ENCODE results near the gene VAC14. TPM values are rescaled to one million over a fixed set of nuclear protein-coding genes. Genes with fewer than 3 reads are reported as not detected.

Gene VAC14
- total RNA-seq, 4 donors from 2014 or later, result 44.0 to 106 (median 64.5) TPM

DNA sequence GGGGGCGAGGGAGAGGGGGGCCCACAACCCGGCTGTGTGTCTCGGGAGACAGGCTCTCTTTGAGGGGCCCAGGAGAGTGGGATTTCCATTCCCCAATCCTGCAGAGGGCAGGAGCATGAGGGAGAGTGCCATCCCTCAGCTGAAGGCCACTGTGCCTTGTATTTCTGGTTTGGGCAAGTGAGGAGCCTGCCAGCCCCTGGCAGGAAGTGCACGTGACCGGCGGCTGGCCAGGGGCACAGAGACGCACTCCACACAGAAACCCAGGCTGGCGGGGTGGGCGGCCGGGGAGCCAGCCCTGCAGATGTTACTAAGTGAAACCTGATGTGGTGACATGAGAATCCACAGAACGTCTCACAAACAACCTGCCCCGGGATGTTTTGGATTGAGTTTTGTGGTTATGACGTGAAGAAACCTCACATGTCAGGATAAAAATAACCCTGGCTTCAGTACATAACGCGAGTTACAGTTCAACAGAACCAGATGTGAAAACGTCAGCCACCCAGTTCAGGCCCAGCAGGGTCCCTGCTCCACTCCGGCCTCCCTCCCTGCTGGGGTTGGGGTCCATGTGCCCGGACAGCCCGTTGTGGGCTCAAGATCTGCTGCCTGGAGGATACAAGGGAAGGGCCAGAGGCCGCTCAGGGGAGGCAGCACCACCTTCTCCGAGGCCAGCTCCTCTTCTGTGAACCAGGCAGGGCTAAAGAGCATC, 63.4 kb downstream of the VAC14 start:
- Histone ChIP-seq H3K9me3 (no peaks in the 10 kb centered on the region), H3K4me3 (no peak overlapping the region), H3K27me3 (no peaks in the 10 kb centered on the region), H3K27ac (peak overlapping the region; percentile 59 to 88 (median 72)), H3K4me1 (peaks cover 0 to 21% (median 10%) of the 10 kb centered on the region in 4 donors), H3K36me3 (no peaks in the 10 kb centered on the region)
- DNase-seq, result peak in 2 of 3 donors; percentile 62 to 77
- peak in 1 of 2 donors; percentile 22 for TF ChIP-seq POLR2A (IDR thresholded peaks at IDR 0.05)
- TF ChIP-seq, protein P1, sequence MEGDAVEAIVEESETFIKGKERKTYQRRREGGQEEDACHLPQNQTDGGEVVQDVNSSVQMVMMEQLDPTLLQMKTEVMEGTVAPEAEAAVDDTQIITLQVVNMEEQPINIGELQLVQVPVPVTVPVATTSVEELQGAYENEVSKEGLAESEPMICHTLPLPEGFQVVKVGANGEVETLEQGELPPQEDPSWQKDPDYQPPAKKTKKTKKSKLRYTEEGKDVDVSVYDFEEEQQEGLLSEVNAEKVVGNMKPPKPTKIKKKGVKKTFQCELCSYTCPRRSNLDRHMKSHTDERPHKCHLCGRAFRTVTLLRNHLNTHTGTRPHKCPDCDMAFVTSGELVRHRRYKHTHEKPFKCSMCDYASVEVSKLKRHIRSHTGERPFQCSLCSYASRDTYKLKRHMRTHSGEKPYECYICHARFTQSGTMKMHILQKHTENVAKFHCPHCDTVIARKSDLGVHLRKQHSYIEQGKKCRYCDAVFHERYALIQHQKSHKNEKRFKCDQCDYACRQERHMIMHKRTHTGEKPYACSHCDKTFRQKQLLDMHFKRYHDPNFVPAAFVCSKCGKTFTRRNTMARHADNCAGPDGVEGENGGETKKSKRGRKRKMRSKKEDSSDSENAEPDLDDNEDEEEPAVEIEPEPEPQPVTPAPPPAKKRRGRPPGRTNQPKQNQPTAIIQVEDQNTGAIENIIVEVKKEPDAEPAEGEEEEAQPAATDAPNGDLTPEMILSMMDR (IDR thresholded peaks at IDR 0.05), result no peak

DNA sequence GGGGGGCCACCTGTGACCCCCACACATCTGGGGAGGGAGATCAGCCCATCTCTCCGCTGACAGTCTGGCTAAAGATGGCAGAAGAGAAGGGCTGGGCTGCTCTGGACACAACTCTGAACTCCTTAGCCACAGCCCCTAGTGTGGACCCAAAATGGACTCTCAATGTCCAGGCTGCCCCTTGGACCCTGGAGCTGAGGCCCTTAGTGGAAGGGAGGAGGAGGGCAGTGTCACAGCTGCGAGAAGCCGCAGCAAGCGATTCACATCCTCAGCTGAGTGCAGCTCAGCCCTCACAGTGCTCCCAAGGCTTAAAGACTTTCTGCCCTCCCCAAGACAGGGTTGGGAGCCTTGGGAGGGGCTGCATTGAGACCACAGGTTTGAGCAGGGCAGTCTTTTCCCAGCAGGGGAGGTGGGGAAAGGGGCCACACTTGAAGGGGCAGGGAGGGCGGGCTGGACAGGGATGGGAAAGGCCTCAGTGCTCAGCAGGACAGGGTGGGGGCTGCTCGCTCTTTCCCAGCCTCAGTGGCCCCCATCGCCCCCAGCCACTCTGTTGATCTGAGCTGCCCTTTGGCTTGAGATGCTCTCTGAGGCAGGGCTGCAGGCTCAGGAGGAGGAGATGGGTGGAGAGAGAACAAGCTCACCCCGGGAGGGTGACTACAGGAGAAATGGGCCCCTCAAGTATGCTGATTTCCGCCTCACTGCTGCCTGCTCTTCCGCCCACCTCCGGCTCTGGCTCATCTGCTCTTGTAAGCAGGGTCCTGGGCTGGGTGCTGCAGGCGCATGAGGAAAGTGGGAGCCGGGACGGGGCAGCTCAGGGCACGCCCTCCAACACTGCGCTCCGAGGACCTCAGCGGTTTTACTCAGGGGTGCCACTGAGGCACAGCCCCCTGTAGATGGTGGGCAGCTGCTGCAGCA, 64.2 kb downstream of the VAC14 start:
- Histone ChIP-seq H3K4me1 (peaks cover 0 to 21% (median 10%) of the 10 kb centered on the region in 4 donors), H3K27ac (peak overlapping the region; percentile 59 to 88 (median 72)), H3K27me3 (no peaks in the 10 kb centered on the region), H3K4me3 (no peak overlapping the region), H3K9me3 (no peaks in the 10 kb centered on the region), H3K36me3 (no peaks in the 10 kb centered on the region)
- no peak for DNase-seq
- TF ChIP-seq, protein P1 (IDR thresholded peaks at IDR 0.05), result no peak
- TF ChIP-seq POLR2A (IDR thresholded peaks at IDR 0.05), result no peak

DNA sequence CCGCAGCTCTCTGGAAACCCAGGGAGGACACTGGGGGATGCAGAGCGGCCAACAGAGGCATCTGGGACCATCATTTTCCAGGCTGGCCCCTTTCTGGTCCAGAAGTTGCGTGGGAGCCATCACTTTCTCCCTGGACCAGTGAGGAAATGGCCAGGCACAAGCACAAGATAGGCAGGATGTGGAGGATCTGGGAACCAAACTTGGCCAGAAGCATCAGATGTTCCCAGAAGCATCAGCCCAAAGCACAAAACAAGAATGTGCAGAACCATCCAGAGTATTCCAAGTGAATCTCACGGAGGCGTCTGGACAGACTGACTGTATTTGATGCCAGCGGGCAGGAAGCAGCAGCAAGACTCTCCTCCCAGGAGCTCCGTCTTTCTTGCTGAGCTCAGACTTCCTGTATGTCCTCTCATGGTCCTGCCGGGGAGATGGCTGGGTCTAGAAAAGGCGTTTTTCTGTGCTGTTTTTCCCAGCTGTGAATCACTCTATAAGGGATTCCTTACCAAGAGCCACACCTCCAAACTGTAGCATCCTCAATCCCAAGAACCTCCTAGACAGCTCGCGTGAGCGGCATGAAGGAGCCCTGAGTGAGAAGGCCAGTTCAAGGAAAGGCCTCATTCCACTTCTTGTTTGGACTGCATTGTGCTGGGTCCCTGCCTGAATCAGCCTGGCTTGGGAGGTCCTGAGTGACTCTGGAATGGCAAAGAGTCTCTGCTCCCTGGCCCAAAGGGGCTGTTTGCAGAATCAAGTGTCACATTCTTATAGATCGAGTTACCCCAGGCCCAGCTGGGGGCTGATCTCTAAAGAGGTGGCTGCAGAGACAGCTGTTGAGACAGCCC, 65.6 kb downstream of the VAC14 start:
- Histone ChIP-seq H3K27ac (peak overlapping the region in 3 of 4 donors; percentile 59 to 88 (median 81)), H3K4me1 (peaks cover 0 to 21% (median 10%) of the 10 kb centered on the region in 4 donors), H3K9me3 (no peaks in the 10 kb centered on the region), H3K27me3 (no peaks in the 10 kb centered on the region), H3K4me3 (no peak overlapping the region), H3K36me3 (peaks cover 0 to 12% (median 0%) of the 10 kb centered on the region in 3 donors)
- DNase-seq, result no peak
- TF ChIP-seq, protein P1 (IDR thresholded peaks at IDR 0.05), result no peak
- no peak for TF ChIP-seq POLR2A (IDR thresholded peaks at IDR 0.05)

DNA sequence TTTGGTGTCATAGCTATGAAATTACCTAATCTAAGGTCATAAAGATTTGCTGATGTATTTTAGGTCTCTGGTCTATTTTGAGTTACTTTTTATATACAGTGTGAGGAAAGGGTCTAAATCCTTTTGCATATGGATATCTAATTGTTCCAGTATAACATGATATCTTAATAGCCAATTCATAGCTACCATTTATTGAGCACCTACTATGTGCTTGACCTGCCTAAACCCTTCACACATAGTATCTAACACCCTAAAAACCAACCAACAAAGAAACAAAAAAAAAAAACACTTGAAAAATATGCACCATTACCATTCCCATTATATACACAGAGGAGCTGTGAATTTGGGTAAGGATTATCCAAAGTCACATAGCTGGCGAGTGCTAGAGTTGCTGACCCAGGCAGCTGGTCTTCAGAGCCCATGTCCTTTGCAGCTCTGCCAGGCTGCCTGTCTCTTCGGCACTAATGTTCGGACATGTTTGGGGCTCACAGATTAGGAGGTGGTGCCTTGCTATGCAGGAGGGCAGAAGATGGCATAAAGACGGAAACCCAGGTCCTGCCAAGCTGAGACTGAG, 66.3 kb downstream of the VAC14 start:
- no peak overlapping the region for H3K4me3 ChIP-seq
- H3K27ac ChIP-seq, result peak overlapping the region in 3 of 4 donors; percentile 59 to 88 (median 81)
- DNase-seq, result no peak
- peaks cover 0 to 21% (median 10%) of the 10 kb centered on the region in 4 donors for H3K4me1 ChIP-seq
- H3K9me3 ChIP-seq, result no peaks in the 10 kb centered on the region
- peaks cover 0 to 16% (median 0%) of the 10 kb centered on the region in 3 donors for H3K36me3 ChIP-seq
- TF ChIP-seq, protein P1 (IDR thresholded peaks at IDR 0.05), result no peak
- TF ChIP-seq POLR2A (IDR thresholded peaks at IDR 0.05), result no peak
- H3K27me3 ChIP-seq, result no peaks in the 10 kb centered on the region

DNA sequence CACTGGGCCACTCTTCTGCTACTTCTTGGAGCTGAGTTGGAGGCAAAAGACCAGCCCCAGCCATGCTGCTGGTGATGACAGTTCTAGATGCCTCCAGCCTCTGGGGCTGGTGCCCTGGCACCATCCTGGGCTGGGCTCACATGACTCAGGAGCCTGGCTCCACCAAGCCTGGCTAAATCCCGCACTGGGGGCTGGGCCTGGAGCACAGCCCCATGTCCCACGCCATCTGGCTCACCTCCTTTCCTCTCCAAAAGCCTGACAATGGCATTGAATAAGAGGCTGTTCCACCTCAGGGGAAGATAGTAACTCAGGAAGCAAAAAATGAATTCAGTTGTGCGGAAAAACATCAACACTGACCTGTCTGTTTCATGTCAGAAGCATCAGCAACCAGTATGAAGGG, 70.0 kb downstream of the VAC14 start:
- Histone ChIP-seq H3K9me3 (no peaks in the 10 kb centered on the region), H3K4me3 (no peak overlapping the region), H3K4me1 (peaks cover 0 to 10% (median 0%) of the 10 kb centered on the region in 4 donors), H3K36me3 (peaks cover 0 to 16% (median 0%) of the 10 kb centered on the region in 3 donors), H3K27ac (no peak overlapping the region), H3K27me3 (no peaks in the 10 kb centered on the region)
- no peak for DNase-seq
- TF ChIP-seq, protein P1 (IDR thresholded peaks at IDR 0.05), result no peak
- no peak for TF ChIP-seq POLR2A (IDR thresholded peaks at IDR 0.05)

Data from Peyer's patch (tissue), 4 donors.